ENCODE measurements around the gene CSNK2A3.

Gene CSNK2A3

DNA sequence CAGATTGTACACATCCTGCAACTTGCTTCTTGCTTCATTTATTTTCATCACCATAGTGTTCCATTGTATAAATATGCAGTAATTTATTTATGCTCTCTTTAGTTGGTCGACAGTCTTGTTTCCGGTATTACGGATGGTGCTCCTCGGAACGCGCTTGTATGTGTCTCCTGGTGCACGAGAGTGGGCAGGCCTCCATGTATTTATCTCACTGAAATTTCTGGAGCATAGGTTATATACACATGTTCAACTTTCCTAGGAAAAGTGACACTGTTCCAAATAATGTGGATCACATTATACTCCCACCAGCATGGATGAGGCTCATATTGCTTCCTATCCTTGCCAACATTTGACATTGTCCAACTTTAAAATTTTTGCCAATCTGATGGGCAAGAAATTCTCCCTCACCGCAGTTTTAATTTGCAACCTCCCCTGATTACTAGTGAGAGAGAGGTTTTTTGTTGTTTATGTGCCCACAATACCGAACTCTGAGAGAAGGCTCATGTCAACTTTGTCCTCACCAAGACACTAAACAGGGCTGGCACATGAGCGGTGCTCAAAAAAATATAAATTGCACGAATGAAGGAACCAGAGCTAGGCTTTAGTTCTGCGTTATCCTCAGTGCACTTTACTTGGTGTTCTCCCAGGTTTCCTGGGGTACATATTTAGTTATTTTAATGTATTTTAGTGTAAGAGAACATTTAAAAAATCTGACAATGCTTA, 3.8 kb downstream of the CSNK2A3 start:
- TF ChIP-seq, protein P1, sequence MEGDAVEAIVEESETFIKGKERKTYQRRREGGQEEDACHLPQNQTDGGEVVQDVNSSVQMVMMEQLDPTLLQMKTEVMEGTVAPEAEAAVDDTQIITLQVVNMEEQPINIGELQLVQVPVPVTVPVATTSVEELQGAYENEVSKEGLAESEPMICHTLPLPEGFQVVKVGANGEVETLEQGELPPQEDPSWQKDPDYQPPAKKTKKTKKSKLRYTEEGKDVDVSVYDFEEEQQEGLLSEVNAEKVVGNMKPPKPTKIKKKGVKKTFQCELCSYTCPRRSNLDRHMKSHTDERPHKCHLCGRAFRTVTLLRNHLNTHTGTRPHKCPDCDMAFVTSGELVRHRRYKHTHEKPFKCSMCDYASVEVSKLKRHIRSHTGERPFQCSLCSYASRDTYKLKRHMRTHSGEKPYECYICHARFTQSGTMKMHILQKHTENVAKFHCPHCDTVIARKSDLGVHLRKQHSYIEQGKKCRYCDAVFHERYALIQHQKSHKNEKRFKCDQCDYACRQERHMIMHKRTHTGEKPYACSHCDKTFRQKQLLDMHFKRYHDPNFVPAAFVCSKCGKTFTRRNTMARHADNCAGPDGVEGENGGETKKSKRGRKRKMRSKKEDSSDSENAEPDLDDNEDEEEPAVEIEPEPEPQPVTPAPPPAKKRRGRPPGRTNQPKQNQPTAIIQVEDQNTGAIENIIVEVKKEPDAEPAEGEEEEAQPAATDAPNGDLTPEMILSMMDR (IDR thresholded peaks at IDR 0.05; ENCODE audit: low read depth, low read length), result no peak
- no peak for DNase-seq (ENCODE audit: extremely low read depth, low read depth)

DNA sequence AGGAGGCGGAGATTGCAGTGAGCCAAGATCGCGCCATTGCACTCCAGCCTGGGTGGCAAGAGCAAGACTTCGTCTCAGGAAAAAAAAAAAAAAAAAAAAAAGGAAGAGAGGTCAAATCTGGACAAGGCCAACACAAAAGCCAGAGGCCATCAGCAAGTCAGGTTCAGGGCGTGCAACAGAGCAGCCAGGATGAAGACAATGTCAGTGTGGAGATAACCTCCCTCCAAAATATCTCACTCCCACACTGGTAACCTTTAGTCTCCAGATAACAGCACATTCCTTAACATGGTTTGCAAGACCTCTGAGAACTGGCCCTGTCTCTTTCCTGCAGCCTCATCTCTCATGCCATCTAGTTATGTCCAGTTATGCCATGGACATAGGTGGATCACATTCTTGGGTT, 4.7 kb downstream of the CSNK2A3 start:
- TF ChIP-seq, protein P1 (IDR thresholded peaks at IDR 0.05; ENCODE audit: low read depth, low read length), result no peak
- no peak for DNase-seq (ENCODE audit: extremely low read depth, low read depth)

DNA sequence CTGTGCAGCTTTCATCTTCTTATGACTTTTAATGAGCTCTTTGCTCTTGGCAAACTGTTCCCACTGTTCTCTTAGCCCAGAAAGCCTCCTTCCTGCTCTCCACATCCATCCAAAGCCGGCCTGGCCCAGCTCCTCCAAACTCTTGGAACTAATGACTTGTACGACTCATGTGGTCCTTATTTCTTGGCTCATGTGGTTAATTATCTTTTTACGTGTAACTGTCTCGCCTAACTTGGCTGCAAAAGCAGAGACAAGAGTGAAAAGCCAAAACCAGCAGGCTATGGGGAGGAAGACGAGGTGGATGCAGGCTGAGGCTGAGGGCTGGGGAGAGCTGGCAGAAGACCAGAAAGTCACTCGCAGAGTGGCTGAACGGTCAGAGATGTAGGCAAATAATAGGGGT, 5.5 kb downstream of the CSNK2A3 start:
- DNase-seq (ENCODE audit: extremely low read depth, low read depth), result no peak

DNA sequence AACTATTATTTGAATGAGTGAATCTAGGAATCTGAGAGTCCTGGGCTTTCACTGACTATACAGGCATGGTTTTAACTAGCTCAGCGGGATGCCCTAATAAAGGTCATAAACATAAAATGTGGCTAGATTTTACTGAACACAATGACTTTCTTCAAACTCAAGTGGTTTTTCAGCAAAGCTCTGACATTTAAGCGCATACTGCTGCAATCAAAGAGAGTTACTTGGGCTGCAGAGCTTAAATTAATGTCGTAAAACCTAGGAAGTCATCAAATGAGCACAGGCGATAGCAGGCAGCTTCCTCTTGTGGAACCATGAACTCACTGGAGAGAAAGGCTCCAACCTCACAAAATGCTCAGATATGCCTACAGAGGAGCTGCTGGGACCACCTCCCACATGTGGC, 6.7 kb downstream of the CSNK2A3 start:
- TF ChIP-seq, protein P1 (IDR thresholded peaks at IDR 0.05; ENCODE audit: low read depth, low read length), result no peak
- DNase-seq (ENCODE audit: extremely low read depth, low read depth), result no peak

More for the DNA sequence above, 5.5 kb downstream of the CSNK2A3 start:
- TF ChIP-seq, protein P1 (IDR thresholded peaks at IDR 0.05; ENCODE audit: low read depth, low read length), result no peak

DNA sequence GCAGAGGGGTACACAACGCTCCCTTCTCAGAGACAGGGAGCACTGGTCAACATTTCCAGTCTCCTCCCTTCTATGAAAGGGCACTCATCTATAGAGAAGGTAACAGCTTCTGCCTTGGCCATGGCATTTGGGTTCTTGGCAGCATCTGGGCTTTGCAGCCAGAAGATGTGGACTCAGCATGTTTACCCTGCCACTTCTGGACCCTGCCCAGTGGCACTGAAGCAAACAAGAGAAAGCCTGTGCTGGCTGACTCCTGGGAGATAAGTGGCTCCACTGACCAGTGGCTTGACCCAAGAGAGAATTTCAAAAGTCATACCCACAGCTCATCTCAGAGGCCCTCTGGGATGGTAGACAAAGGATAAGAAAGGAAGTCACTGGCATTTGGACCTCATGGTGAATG, 8.0 kb downstream of the CSNK2A3 start:
- TF ChIP-seq, protein P1 (IDR thresholded peaks at IDR 0.05; ENCODE audit: low read depth, low read length), result no peak

DNA sequence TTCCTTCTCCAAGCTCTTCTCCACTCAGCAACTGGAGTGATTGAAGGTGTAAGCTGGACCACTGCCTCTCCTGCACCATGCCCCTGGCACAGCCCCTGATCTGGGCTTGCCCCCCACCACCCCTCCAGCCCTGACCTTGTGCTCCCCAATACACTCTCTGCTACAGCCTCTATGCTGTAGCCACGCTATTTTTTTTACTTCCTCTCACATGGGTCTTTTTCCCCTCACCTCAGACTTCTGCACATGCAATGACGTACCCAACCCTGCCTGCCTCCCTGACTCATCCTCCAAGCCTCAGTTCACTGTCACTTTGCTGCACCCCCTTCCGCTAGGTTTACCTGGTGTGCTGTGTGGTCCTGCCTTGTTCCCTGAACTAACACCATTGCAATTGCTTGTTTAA, 9.0 kb downstream of the CSNK2A3 start:
- TF ChIP-seq, protein P1 (IDR thresholded peaks at IDR 0.05; ENCODE audit: low read depth, low read length), result no peak
- DNase-seq (ENCODE audit: extremely low read depth, low read depth), result no peak

More for the DNA sequence above, 8.0 kb downstream of the CSNK2A3 start:
- no peak for DNase-seq (ENCODE audit: extremely low read depth, low read depth)

DNA sequence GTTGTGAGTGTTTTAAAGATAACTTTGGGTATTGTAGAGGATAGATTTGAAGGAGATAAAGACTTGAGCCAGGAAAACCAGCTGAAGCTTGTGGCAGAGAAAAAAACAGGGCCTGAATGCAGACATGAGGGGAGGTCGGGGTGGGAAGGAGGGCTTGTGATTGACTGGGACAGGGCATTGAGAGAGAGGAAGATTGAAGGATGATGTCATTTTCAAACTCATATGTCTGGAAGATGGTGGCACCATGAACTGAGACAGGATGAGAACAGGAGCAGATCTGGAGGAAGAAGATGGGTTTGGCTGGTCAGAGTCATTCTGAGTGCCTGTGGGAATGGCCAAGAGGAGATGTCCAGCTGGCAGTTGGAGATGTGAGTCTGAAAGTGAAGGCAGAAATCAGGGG, 14.7 kb downstream of the CSNK2A3 start:
- TF ChIP-seq, protein P1 (IDR thresholded peaks at IDR 0.05; ENCODE audit: low read depth, low read length), result no peak
- DNase-seq (ENCODE audit: extremely low read depth, low read depth), result no peak
